ENCODE results near the gene ZNF23.

The ZNF23 gene

GRCh38 chr16:71426069-71426879 is 35.8 kb downstream of the ZNF23 start:
- peak; percentile 47 for DNase-seq

GRCh38 chr16:71425746-71426068 is 36.3 kb downstream of the ZNF23 start:
- DNase-seq, result no peak

- DNase-seq, result no peak
Measured at GRCh38 chr16:71424626-71425025, 37.4 kb downstream of the ZNF23 start.

- no peak for DNase-seq
Measured at GRCh38 chr16:71423865-71424264, 38.2 kb downstream of the ZNF23 start.

GRCh38 chr16:71423016-71423415 is 39.0 kb downstream of the ZNF23 start:
- no peak for DNase-seq

GRCh38 chr16:71421911-71422310 is 40.1 kb downstream of the ZNF23 start:
- DNase-seq, result no peak

- no peak for DNase-seq
Measured at GRCh38 chr16:71414038-71414437, 48.0 kb downstream of the ZNF23 start.

- no peak for DNase-seq
Measured at GRCh38 chr16:71413341-71413740, 48.7 kb downstream of the ZNF23 start.

- DNase-seq, result peak; percentile 59
Measured at GRCh38 chr16:71412270-71413160, 49.5 kb downstream of the ZNF23 start.

GRCh38 chr16:71410146-71410545 is 51.9 kb downstream of the ZNF23 start:
- no peak for DNase-seq

GRCh38 chr16:71409011-71409775 is 52.9 kb downstream of the ZNF23 start:
- DNase-seq, result no peak

GRCh38 chr16:71408536-71408935 is 53.5 kb downstream of the ZNF23 start:
- no peak for DNase-seq

GRCh38 chr16:71407731-71408130 is 54.3 kb downstream of the ZNF23 start:
- DNase-seq, result no peak

- no peak for DNase-seq
Measured at GRCh38 chr16:71406724-71407123, 55.3 kb downstream of the ZNF23 start.

- no peak for DNase-seq
Measured at GRCh38 chr16:71406316-71406715, 55.7 kb downstream of the ZNF23 start.

GRCh38 chr16:71404364-71404763 is 57.7 kb downstream of the ZNF23 start:
- DNase-seq, result no peak

- DNase-seq, result no peak
Measured at GRCh38 chr16:71402674-71403073, 59.4 kb downstream of the ZNF23 start.

- DNase-seq, result no peak
Measured at GRCh38 chr16:71402007-71402406, 60.0 kb downstream of the ZNF23 start.

GRCh38 chr16:71399801-71400563 is 62.1 kb downstream of the ZNF23 start:
- DNase-seq, result no peak

Data from activated T-cell treated with anti-CD3 and anti-CD28 coated beads, Interleukin-2, amount 50 U/mL, for 1 hour (primary cell).